ENCODE data around the gene GPT2. TPM values are rescaled to one million over a fixed set of nuclear protein-coding genes. Genes with fewer than 3 reads are reported as not detected.

GPT2 gene
- total RNA-seq, 1 experiment from 2014 or later = 68.8 TPM

GRCh38 chr16:46885960-46886763, 2.0 kb downstream of the GPT2 start:
- Histone ChIP-seq H2BK20ac (ENCODE audit: low read depth, low read length, poor library complexity, severe bottlenecking) (no peak overlapping the region), H4K5ac (ENCODE audit: insufficient read length, low read depth, low read length) (no peak overlapping the region), H2AK5ac (ENCODE audit: insufficient read length, low read length) (no peak overlapping the region), H3K23me2 (ENCODE audit: insufficient read length, low read depth, low read length, poor library complexity, severe bottlenecking) (peaks cover 11% of the 10 kb centered on the region), H3K4me1 (ENCODE audit: insufficient read depth, low read length) (peaks cover 9% of the 10 kb centered on the region; the same call in 1 of the 2 replicates), H3K9ac (ENCODE audit: extremely low read depth, insufficient read length, low read length) (no peak overlapping the region), H2BK15ac (ENCODE audit: low read depth, low read length) (no peak overlapping the region), H3K18ac (ENCODE audit: insufficient read length, low read depth, low read length) (no peak overlapping the region), H2BK12ac (ENCODE audit: insufficient read length, low read depth, low read length) (no peak overlapping the region), H3K79me2 (ENCODE audit: insufficient read depth, low read length) (peaks cover 23% of the 10 kb centered on the region; the same call in 1 of the 2 replicates), H4K91ac (ENCODE audit: insufficient read length, low read depth, low read length) (no peak overlapping the region), H3K4me2 (ENCODE audit: insufficient read depth, insufficient read length, low read length) (peak overlapping the region; percentile 95), H3K9me3 (ENCODE audit: control insufficient read depth, low read depth, low read length) (no peaks in the 10 kb centered on the region), H2BK5ac (ENCODE audit: insufficient read length, low read length) (no peak overlapping the region), H4K20me1 (ENCODE audit: control insufficient read depth, insufficient read depth, insufficient read length) (no peaks in the 10 kb centered on the region), H2AFZ (ENCODE audit: low read length) (no peak overlapping the region), H2BK120ac (ENCODE audit: low read depth, low read length, poor library complexity, severe bottlenecking) (no peak overlapping the region), H3T11ph (ENCODE audit: low read length) (no peak overlapping the region), H3K23ac (ENCODE audit: insufficient read length, low read depth, low read length) (no peak overlapping the region), H3K56ac (ENCODE audit: insufficient read length, low read depth, low read length) (no peak overlapping the region), H3K79me1 (ENCODE audit: insufficient read depth, low read depth, low read length, poor library complexity, severe bottlenecking) (peaks cover 2% of the 10 kb centered on the region), H4K8ac (replicated peaks; ENCODE audit: insufficient read length, low read depth, low read length) (no peak overlapping the region), H3K4ac (ENCODE audit: low read depth, low read length) (no peak overlapping the region), H3K27me3 (ENCODE audit: insufficient read depth, low read length) (no peaks in the 10 kb centered on the region), H3K14ac (ENCODE audit: insufficient read depth, low read length) (no peak overlapping the region), H3K27ac (ENCODE audit: insufficient read length, low read depth, low read length) (no peak overlapping the region)
- WGBS (ENCODE audit: extremely low coverage, insufficient read length, low lambda C conversion rate) = no CpG with 5 or more reads among the region's 12 CpGs
- Mint-ChIP-seq H3K4me1 (peaks cover 35 to 38% of the 10 kb centered on the region in 2 experiments), H3K27ac (peak overlapping the region; percentile 47 to 95 (median 74)), H3K9me3 (no peaks in the 10 kb centered on the region), H3K4me3 (peak overlapping the region; percentile 89 to 98), H3K36me3 (ENCODE audit: insufficient read depth in 1 of 3, low read depth in 3 of 3) (peaks cover 14 to 36% (median 27%) of the 10 kb centered on the region in 3 experiments), H3K27me3 (ENCODE audit: low read depth) (peaks cover 7% of the 10 kb centered on the region)
- TF ChIP-seq, protein P1, sequence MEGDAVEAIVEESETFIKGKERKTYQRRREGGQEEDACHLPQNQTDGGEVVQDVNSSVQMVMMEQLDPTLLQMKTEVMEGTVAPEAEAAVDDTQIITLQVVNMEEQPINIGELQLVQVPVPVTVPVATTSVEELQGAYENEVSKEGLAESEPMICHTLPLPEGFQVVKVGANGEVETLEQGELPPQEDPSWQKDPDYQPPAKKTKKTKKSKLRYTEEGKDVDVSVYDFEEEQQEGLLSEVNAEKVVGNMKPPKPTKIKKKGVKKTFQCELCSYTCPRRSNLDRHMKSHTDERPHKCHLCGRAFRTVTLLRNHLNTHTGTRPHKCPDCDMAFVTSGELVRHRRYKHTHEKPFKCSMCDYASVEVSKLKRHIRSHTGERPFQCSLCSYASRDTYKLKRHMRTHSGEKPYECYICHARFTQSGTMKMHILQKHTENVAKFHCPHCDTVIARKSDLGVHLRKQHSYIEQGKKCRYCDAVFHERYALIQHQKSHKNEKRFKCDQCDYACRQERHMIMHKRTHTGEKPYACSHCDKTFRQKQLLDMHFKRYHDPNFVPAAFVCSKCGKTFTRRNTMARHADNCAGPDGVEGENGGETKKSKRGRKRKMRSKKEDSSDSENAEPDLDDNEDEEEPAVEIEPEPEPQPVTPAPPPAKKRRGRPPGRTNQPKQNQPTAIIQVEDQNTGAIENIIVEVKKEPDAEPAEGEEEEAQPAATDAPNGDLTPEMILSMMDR (conservative IDR thresholded peaks at IDR 0.05) = no peak
- no peak for DNase-seq
